HFF-Myc (cell line): ENCODE results near the gene POR.

ENCODE experiments used
- DNase-seq: peaks from one replicate; pipeline ENCODE4 v3.0.0-alpha.2; 2011; ENCODE audit warnings: low read depth; ENCODE audit errors: extremely low read depth
- H3K4me3 ChIP-seq: replicated peaks from 2 replicates; pipeline ENCODE4 v1.5.1; 2011; ENCODE audit warnings: low read depth, mild to moderate bottlenecking, control low read depth, low read length
- TF ChIP-seq, protein P1 (sequence below): IDR thresholded peaks from 2 replicates; pipeline ENCODE4 v1.5.1; 2012; ENCODE audit warnings: mild to moderate bottlenecking, low read depth, low read length, control low read depth; ENCODE audit errors: missing control alignments

The POR gene

DNA sequence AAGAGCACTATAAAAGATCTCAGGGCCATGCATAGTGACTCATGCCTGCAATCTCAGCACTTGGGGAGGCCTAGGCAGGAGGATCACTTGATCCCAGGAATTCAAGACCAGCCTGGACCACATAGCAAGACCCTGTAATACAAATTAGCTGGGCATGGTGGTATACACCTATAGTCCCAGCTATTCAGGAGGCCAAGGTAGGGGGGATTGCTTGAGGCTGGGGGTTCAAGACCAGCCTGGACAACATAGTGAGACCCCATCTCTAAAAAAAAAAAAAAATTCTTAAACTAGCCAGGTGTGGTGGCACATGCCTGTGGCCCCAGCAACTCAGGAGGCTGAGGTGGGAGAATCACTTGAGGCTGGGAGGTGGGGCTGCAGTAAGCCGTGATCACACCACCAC, 117.0 kb downstream of the POR start:
- TF ChIP-seq, protein P1, sequence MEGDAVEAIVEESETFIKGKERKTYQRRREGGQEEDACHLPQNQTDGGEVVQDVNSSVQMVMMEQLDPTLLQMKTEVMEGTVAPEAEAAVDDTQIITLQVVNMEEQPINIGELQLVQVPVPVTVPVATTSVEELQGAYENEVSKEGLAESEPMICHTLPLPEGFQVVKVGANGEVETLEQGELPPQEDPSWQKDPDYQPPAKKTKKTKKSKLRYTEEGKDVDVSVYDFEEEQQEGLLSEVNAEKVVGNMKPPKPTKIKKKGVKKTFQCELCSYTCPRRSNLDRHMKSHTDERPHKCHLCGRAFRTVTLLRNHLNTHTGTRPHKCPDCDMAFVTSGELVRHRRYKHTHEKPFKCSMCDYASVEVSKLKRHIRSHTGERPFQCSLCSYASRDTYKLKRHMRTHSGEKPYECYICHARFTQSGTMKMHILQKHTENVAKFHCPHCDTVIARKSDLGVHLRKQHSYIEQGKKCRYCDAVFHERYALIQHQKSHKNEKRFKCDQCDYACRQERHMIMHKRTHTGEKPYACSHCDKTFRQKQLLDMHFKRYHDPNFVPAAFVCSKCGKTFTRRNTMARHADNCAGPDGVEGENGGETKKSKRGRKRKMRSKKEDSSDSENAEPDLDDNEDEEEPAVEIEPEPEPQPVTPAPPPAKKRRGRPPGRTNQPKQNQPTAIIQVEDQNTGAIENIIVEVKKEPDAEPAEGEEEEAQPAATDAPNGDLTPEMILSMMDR = no peak
- H3K4me3 ChIP-seq = no peak overlapping the region
- no peak for DNase-seq
